GM23248 (cell line): Measurements from ENCODE around the gene CRYBG2. TPM values are rescaled to one million over a fixed set of nuclear protein-coding genes. Genes with fewer than 3 reads are reported as not detected.

ENCODE experiments used
- DNase-seq: peaks from one replicate; pipeline ENCODE4 v3.0.0-alpha.2; 2015
- H2AFZ ChIP-seq: fragments of 200-600 bp; sonication (generic); 2 replicates; pipeline ENCODE4 v1.6.1; 2016; ENCODE audit warnings: antibody characterized with exemption
- H3F3A ChIP-seq: fragments of 200-600 bp; sonication (generic); 2 replicates; pipeline ENCODE4 v1.6.1; 2016; ENCODE audit warnings: mild to moderate bottlenecking, antibody characterized with exemption, mixed run types; ENCODE audit not compliant: insufficient read depth
- H3K27ac ChIP-seq: fragments of 200-600 bp; sonication (generic); 2 replicates; pipeline ENCODE4 v1.5.1; 2016; ENCODE audit warnings: mild to moderate bottlenecking
- H3K27me3 ChIP-seq: fragments of 200-600 bp; sonication (generic); replicated peaks from 2 replicates; pipeline ENCODE4 v1.6.1; 2016; ENCODE audit warnings: mild to moderate bottlenecking; ENCODE audit not compliant: insufficient read depth
- H3K36me3 ChIP-seq: fragments of 200-600 bp; sonication (generic); 2 replicates; pipeline ENCODE4 v1.6.1; 2016; ENCODE audit warnings: low read depth, mild to moderate bottlenecking
- H3K4me1 ChIP-seq: fragments of 200-600 bp; sonication (generic); 2 replicates; pipeline ENCODE4 v1.6.1; 2016; ENCODE audit warnings: mild to moderate bottlenecking; ENCODE audit not compliant: insufficient read depth
- H3K4me2 ChIP-seq: fragments of 200-600 bp; sonication (generic); one replicate; pipeline ENCODE4 v1.6.1; 2016; ENCODE audit warnings: mild to moderate bottlenecking; ENCODE audit not compliant: unreplicated experiment
- H3K4me3 ChIP-seq: fragments of 200-600 bp; sonication (generic); 2 replicates; pipeline ENCODE4 v1.5.1; 2016; ENCODE audit warnings: mild to moderate bottlenecking
- H3K79me2 ChIP-seq: fragments of 200-600 bp; sonication (generic); 2 replicates; pipeline ENCODE4 v1.6.1; 2016; ENCODE audit warnings: mild to moderate bottlenecking; ENCODE audit not compliant: insufficient read depth
- H3K9ac ChIP-seq: fragments of 200-600 bp; sonication (generic); 2 replicates; pipeline ENCODE4 v1.6.1; 2016; ENCODE audit warnings: mild to moderate bottlenecking
- H3K9me2 ChIP-seq: fragments of 200-600 bp; sonication (generic); 2 replicates; pipeline ENCODE4 v1.6.1; 2016; ENCODE audit warnings: mixed run types, mild to moderate bottlenecking, moderate library complexity; ENCODE audit not compliant: insufficient read depth
- H3K9me3 ChIP-seq: fragments of 200-600 bp; sonication (generic); one replicate; pipeline ENCODE4 v1.6.1; 2017; ENCODE audit warnings: low read depth
- H4K20me1 ChIP-seq: fragments of 200-600 bp; sonication (generic); 2 replicates; pipeline ENCODE4 v1.6.0; 2016; ENCODE audit not compliant: insufficient read depth
- EZH2 ChIP-seq: fragments of 200-600 bp; sonication (generic); IDR thresholded peaks from 2 replicates; pipeline ENCODE4 v1.6.1; 2018; ENCODE audit warnings: antibody characterized with exemption, mild to moderate bottlenecking; ENCODE audit not compliant: insufficient read depth, poor library complexity, severe bottlenecking
- EZH2phosphoT487 ChIP-seq: fragments of 200-600 bp; sonication (generic); IDR thresholded peaks from 2 replicates; pipeline ENCODE4 v1.6.1; 2018; ENCODE audit warnings: antibody characterized with exemption, moderate library complexity, mild to moderate bottlenecking, low read depth; ENCODE audit not compliant: insufficient read depth
- WGBS, 2 experiments: methylation state at CpG; one replicate each; pipeline ENCODE4 v1.1.6; 2015 to 2017; ENCODE audit warnings: low lambda C conversion rate in 2 of 2, low coverage in 1 of 2; ENCODE audit errors: missing lambda C conversion rate in 2 of 2; 5-methylcytosine and 5-hydroxymethylcytosine counted together
- in situ Hi-C: fragments of 300-500 bp; cut with MboI; formaldehyde crosslinking; loops from 2 replicates; pipeline ENCODE4 v1.15.0; 2020
- polyA plus RNA-seq: library from polyadenylated mRNA; unstranded; fragments of >200 nt; fragmentation: Nextera tagmentation; extraction: Ambion mirVana; gene quantifications from 2 replicates; pipeline ENCODE4 v1.2.1, GENCODE V29; 2016
- total RNA-seq: library from RNA; depleted of rRNA; stranded (reverse); fragments of >200 nt; shearing (Covaris generic); gene quantifications from 2 replicates; pipeline ENCODE4 v1.2.3, GENCODE V29; 2014

Gene CRYBG2
- total and polyA plus RNA-seq, 2 experiments from 2014 or later: not detected

- no peak for DNase-seq
- Histone ChIP-seq H3K27ac (no peak overlapping the region), H3F3A (peaks cover 10% of the 10 kb centered on the region), H3K9me3 (no peaks in the 10 kb centered on the region), H4K20me1 (no peaks in the 10 kb centered on the region), H3K9ac (no peak overlapping the region), H3K4me3 (no peak overlapping the region), H3K27me3 (no peaks in the 10 kb centered on the region), H3K36me3 (no peaks in the 10 kb centered on the region), H3K79me2 (no peaks in the 10 kb centered on the region), H3K9me2 (no peaks in the 10 kb centered on the region), H3K4me1 (peaks cover 10% of the 10 kb centered on the region), H2AFZ (no peak overlapping the region), H3K4me2 (no peak overlapping the region)
- TF ChIP-seq EZH2phosphoT487 (no peak), EZH2 (no peak)
- WGBS, 2 experiments: 84 to 91% methylated on average over 10 to 11 of the region's 11 CpGs
- in situ Hi-C loops: no loop called here
Measured at GRCh38 chr1:26300578-26301275, 53.2 kb downstream of the CRYBG2 start.

GRCh38 chr1:26297791-26298124, 56.2 kb downstream of the CRYBG2 start:
- Histone ChIP-seq H2AFZ (no peak overlapping the region), H4K20me1 (no peaks in the 10 kb centered on the region), H3K9me3 (no peaks in the 10 kb centered on the region), H3K4me1 (peaks cover 3% of the 10 kb centered on the region), H3K79me2 (no peaks in the 10 kb centered on the region), H3K9ac (no peak overlapping the region), H3K27ac (no peak overlapping the region), H3F3A (peaks cover 5% of the 10 kb centered on the region; the same call in 1 of the 2 replicates), H3K4me3 (no peak overlapping the region), H3K27me3 (no peaks in the 10 kb centered on the region), H3K9me2 (no peaks in the 10 kb centered on the region), H3K36me3 (no peaks in the 10 kb centered on the region), H3K4me2 (no peak overlapping the region)
- no peak for DNase-seq
- TF ChIP-seq EZH2 (no peak), EZH2phosphoT487 (no peak)
- WGBS, 2 experiments: 74 to 97% methylated on average over 4 to 6 of the region's 6 CpGs
- in situ Hi-C loops: no loop called here

- Histone ChIP-seq H2AFZ (no peak overlapping the region), H3F3A (no peaks in the 10 kb centered on the region)
- in situ Hi-C loops: no loop called here
Measured at GRCh38 chr1:26297057-26297790, 56.7 kb downstream of the CRYBG2 start.

DNA sequence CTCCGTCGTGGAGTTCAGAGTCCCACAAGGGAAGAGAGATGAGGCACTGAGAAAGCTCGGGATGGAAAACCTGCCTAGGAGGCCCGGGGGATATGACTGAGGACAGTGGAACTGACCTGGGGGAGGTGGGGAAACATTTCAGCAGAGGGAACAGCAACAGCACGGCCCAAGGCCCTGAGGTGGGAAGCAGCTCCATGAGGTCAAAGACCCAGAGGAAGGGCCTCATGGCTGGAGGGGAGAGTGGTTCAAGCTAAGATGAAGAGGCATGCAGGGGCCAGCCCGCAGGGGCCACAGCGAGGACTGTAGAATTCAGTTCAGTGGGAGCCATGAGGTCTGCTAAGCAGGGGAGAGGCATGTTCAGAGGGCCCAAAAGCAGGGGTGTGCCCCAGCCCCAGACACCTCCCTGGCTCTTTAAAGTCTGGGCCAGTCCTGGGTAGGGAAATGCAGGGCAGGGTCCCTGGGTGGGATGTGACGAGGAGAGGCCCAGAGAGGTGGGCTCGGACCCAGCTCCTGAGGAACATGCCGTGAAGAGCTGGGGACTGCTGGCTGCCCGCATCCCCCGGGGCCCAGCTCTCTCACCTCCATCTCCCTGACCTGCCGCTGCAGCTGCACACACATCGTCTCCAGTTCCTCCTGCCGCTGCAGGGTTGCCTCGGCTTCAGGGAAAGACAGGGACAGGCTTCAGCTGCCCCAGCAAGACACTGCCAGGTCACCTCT, 57.4 kb downstream of the CRYBG2 start:
- H2AFZ ChIP-seq: no peak overlapping the region
- no peaks in the 10 kb centered on the region for H3F3A ChIP-seq
- no peak overlapping the region for H3K9ac ChIP-seq
- H3K9me3 ChIP-seq: no peaks in the 10 kb centered on the region
- in situ Hi-C loops: no loop called here
- no peak overlapping the region for H3K27ac ChIP-seq
- 90 to 91% methylated on average over 15 to 16 of the region's 16 CpGs for WGBS, 2 experiments
- H4K20me1 ChIP-seq: no peaks in the 10 kb centered on the region
- no peaks in the 10 kb centered on the region for H3K4me1 ChIP-seq
- H3K27me3 ChIP-seq: no peaks in the 10 kb centered on the region
- no peak overlapping the region for H3K4me2 ChIP-seq
- H3K9me2 ChIP-seq: no peaks in the 10 kb centered on the region
- no peak overlapping the region for H3K4me3 ChIP-seq
- DNase-seq: no peak
- no peaks in the 10 kb centered on the region for H3K36me3 ChIP-seq
- H3K79me2 ChIP-seq: no peaks in the 10 kb centered on the region
- TF ChIP-seq EZH2 (no peak), EZH2phosphoT487 (no peak)

More at GRCh38 chr1:26297057-26297790, 56.7 kb downstream of the CRYBG2 start:
- Histone ChIP-seq H3K9me3 (no peaks in the 10 kb centered on the region), H3K9me2 (no peaks in the 10 kb centered on the region), H3K27ac (no peak overlapping the region), H3K9ac (no peak overlapping the region), H3K4me2 (no peak overlapping the region), H3K79me2 (no peaks in the 10 kb centered on the region), H3K4me1 (no peaks in the 10 kb centered on the region), H3K27me3 (no peaks in the 10 kb centered on the region), H4K20me1 (no peaks in the 10 kb centered on the region), H3K36me3 (no peaks in the 10 kb centered on the region), H3K4me3 (no peak overlapping the region)
- TF ChIP-seq EZH2phosphoT487: no peak
- TF ChIP-seq EZH2: no peak
- DNase-seq: no peak
- 91 to 98% methylated on average over 12 of the region's 12 CpGs for WGBS, 2 experiments
